ENCODE data around the gene VPS26C. TPM values are rescaled to one million over a fixed set of nuclear protein-coding genes. Genes with fewer than 3 reads are reported as not detected.
"Not testable (repeated sequence)": the region's sequence is repeated elsewhere in the genome, so short reads cannot be mapped to it uniquely, and the experiment has no call there.

The VPS26C gene
- total RNA-seq, 1 donor, result 76.6 TPM

DNA sequence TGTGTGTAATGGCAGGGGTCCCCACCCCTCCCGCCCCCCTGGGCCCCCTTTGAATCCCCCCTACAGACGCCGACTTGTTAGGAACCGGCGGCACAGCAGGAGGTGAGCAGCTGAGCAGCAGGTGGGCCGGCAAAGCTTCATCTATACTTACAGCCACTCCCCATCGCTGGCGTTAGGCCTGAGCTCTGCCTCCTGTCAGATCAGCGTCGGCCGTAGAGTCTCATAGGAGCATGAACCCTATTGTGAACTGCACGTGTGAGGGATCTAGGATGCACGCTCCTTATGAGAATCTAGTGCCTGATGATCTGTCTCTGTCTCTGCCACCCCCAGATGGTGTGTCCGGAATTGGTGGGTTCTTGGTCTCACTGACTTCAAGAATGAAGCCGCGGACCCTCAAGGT is 14.9 kb upstream of the VPS26C start:
- TF ChIP-seq, protein P1, sequence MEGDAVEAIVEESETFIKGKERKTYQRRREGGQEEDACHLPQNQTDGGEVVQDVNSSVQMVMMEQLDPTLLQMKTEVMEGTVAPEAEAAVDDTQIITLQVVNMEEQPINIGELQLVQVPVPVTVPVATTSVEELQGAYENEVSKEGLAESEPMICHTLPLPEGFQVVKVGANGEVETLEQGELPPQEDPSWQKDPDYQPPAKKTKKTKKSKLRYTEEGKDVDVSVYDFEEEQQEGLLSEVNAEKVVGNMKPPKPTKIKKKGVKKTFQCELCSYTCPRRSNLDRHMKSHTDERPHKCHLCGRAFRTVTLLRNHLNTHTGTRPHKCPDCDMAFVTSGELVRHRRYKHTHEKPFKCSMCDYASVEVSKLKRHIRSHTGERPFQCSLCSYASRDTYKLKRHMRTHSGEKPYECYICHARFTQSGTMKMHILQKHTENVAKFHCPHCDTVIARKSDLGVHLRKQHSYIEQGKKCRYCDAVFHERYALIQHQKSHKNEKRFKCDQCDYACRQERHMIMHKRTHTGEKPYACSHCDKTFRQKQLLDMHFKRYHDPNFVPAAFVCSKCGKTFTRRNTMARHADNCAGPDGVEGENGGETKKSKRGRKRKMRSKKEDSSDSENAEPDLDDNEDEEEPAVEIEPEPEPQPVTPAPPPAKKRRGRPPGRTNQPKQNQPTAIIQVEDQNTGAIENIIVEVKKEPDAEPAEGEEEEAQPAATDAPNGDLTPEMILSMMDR (IDR thresholded peaks at IDR 0.05; ENCODE audit: insufficient read depth, low read length), result no peak
- H3K4me3 ChIP-seq (ENCODE audit: low read depth, low read length), result no peak overlapping the region
- no peak for DNase-seq (ENCODE audit: low read depth)

DNA sequence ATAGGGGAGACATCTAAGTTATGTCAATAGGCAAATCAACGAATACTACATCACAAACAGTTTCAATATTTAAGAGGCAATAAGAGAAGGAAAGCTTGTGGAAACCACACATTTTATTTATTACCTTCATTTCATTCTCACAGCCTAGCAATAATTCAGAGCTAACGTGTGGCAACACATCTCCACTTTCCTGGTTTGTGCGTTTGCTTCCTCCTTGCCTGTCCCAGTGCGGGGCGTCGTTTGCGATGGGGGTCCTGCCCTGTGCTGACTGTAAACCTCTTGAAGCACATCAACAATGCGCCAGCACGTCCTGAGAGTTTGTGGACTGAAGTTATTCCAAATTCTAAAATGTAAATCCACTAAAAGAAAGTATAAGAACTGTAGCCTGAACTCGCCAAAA is 14.4 kb upstream of the VPS26C start:
- DNase-seq (ENCODE audit: low read depth), result no peak
- TF ChIP-seq, protein P1 (IDR thresholded peaks at IDR 0.05; ENCODE audit: insufficient read depth, low read length), result no peak
- no peak overlapping the region for H3K4me3 ChIP-seq (ENCODE audit: low read depth, low read length)

DNA sequence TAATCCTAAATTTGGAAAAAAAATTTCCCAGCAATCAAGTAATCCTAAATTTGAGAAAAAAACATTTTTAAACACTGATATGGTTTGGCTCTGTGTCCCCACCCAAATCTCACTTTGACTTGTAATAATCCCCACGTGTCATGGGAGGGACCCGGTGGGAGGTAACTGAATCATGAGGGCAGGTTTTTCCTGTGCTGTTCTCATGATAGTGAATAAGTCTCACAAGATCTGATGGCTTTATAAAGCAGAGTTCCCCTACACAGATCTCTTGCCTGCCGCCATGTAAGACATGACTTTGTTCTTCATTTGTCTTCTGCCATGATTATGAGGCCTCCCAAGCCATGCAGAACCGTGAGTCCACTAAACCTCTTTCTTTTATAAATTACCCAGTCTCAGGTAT is 12.1 kb upstream of the VPS26C start:
- not testable (repeated sequence) for DNase-seq (ENCODE audit: low read depth); H3K4me3 ChIP-seq (ENCODE audit: low read depth, low read length)

DNA sequence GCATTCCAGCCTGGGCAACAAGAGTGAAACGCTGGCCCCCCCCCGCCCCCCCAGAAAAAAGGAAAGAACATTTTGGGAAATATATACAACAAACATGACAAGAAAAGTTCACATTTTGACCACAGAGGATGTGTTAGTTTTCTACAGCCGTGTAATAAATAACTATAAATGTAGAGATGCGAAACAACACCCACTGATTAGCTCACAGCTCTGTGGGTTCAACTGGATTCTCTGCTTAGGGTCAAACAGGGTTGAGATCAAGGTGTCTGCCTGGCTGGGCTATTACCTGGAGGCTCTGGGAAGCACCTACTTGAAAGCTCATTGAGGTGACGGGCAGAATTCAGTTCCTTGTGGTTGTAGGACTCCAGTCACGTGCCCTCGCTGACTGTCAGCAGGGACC is 11.1 kb upstream of the VPS26C start:
- TF ChIP-seq, protein P1 (IDR thresholded peaks at IDR 0.05; ENCODE audit: insufficient read depth, low read length), result no peak
- no peak overlapping the region for H3K4me3 ChIP-seq (ENCODE audit: low read depth, low read length)
- no peak for DNase-seq (ENCODE audit: low read depth)

DNA sequence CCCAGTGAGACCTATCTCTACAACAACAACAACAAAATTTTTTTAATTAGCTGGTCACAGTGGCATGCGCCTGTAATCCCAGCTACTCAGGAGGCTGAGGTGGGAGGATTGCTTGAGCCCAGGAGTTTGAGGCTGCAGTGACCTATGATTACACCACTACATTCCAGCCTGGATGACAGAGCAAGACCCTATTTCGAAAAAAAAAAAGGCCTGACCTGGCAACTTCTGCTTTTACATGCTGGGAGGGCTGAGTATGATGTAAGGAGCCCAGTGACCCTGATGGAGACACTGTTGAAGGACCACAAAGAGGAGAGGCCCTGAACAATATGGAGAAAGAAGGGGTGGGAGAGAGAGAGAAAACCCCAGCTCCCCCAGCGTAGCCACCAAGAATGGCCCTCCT is 9.2 kb upstream of the VPS26C start:
- no peak overlapping the region for H3K4me3 ChIP-seq (ENCODE audit: low read depth, low read length)
- TF ChIP-seq, protein P1 (IDR thresholded peaks at IDR 0.05; ENCODE audit: insufficient read depth, low read length), result no peak
- no peak for DNase-seq (ENCODE audit: low read depth)

DNA sequence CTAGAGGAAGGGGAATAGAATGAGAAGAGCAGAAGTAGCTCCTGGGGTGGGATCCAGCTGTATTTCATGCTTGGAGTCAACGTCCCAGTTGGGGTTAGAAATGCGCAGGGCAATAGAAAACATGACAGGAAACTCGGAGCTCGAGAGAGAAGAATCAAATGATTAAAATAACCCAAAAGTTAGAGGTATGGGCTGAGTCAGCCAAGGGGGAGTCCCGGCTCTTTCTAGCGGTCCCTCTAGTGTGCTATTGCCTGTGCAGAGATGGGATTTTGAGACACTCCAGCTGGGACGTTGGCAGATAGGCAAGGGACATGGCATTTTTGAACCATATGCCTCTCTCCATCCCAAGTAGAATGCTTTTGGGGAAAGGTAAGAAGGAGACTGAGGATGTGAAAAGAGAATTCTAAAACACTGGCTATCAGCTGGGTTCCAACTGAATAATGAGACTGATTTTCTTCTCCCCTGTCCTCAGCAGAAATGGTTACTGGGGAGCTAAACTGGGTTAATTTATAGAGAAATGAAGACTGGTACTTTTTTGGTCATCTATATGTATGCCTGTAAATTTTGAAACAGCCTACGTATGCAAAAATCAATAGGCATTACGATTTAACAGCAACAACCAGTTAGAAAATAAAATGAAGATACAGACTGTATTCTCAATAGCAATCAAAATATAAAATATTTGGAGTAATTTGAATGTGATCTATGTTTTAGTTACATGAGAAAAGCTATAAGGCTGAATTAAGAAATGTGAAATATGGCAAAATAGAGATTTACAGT is 7.0 kb upstream of the VPS26C start:
- TF ChIP-seq, protein P1 (IDR thresholded peaks at IDR 0.05; ENCODE audit: insufficient read depth, low read length), result no peak
- no peak overlapping the region for H3K4me3 ChIP-seq (ENCODE audit: low read depth, low read length)
- no peak for DNase-seq (ENCODE audit: low read depth)

DNA sequence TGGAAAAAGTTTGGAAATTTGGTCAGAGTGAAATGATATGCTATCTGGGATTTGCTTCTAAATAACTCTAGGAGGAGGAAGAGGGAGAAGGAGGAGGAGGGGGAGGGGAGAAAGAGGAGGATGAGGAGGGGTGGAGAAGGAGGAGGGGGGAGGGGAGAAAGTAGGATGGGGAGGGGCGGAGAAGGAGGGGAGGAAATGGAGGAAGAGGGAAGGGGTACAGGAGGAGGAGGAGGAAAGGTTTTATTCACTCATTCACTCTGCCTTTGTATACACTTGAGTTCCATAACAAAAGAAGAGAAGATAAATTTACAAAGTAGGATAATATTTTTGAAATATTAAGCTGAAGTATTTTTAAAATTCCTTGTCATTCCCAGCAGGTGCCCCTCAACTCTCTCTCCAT is 6.3 kb upstream of the VPS26C start:
- TF ChIP-seq, protein P1 (IDR thresholded peaks at IDR 0.05; ENCODE audit: insufficient read depth, low read length), result no peak
- no peak overlapping the region for H3K4me3 ChIP-seq (ENCODE audit: low read depth, low read length)
- no peak for DNase-seq (ENCODE audit: low read depth)
